Measurements from ENCODE around the gene SYP.
A peak's percentile ranks its signal among the peaks of the same experiment; 100 is the strongest.
"Not testable (repeated sequence)": the region's sequence is repeated elsewhere in the genome, so short reads cannot be mapped to it uniquely, and the experiment has no call there.

Gene SYP

DNA sequence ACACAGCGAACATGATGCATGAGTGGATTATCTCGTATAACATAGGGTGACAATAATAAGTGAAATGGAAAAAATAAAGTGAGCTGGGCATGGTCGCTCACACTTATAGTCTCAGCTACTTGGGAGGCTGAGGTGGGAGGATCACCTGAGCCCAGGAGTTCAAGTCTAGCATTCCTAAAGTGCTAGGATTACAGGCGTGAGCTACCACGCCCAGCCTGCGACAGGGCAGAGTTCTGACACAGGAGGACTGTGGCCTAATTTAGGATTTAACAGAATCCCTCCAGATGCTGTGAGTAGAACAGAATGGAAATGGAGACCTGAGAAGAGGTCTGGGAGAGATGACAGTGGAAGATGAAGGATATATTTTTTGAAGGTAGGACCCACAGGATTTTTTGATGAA is 10.4 kb downstream of the SYP start:
- no peak for DNase-seq (ENCODE audit: low spot score)

DNA sequence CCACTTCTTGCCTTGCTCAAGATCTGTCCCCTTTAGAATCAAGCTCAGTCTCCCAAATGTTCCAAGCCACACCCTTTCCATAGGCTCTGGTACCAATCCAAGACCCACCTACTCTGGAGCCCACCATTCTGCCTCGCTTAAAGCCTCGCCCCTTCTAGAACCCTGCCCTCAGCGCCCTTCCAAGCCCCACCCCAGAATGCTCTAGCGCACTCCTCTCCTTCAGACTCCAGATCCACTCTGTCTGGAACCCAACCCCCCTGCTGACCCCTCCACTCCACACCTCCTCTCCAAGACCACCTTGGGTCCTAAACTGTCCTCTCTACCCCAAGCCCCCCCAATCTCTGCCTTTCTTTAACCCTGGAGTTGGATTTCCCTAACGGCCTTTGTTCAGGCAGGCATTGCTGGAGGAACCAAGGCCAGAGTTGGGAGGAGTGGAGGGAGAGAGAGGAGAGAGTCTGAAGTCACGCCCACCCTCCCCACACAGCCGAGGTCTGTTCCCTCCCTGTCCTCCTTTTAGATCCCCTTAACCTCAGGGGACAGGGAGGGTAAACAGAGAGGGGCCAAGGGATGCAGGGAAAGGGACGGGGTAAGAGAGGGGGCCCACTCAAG is 11.4 kb downstream of the SYP start:
- DNase-seq (ENCODE audit: low spot score): no peak

DNA sequence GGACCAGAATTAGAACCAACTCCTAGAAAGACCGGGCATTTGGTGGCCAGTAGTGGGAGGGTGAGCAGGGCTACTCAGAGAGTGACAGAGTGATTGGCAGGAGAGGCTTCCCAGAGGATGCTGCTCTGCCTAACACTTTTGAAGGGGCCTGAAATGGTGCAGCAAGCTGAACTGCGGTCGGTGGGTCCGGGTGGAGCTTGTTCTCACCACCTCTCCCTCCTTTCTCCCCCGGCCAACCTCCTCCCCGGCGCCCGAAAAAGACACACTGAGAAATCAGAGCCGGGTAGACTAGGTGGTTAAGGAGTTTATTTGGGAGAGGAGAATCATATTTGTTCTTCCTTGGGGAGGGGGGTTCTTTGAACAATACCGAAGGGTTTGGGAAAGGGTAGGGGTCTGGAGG is 12.5 kb downstream of the SYP start:
- DNase-seq (ENCODE audit: low spot score): no peak

GRCh38 chrX:49187028-49187394 is 13.0 kb downstream of the SYP start:
- no peak for DNase-seq (ENCODE audit: low spot score)

GRCh38 chrX:49186125-49187027 is 13.6 kb downstream of the SYP start, which contains the start of gene PRICKLE3:
Gene PRICKLE3 (minus strand): TSS chrX:49186373. CDS start chrX:49186297, 76 bp downstream.
- DNase-seq (ENCODE audit: low spot score): peak; percentile 77

DNA sequence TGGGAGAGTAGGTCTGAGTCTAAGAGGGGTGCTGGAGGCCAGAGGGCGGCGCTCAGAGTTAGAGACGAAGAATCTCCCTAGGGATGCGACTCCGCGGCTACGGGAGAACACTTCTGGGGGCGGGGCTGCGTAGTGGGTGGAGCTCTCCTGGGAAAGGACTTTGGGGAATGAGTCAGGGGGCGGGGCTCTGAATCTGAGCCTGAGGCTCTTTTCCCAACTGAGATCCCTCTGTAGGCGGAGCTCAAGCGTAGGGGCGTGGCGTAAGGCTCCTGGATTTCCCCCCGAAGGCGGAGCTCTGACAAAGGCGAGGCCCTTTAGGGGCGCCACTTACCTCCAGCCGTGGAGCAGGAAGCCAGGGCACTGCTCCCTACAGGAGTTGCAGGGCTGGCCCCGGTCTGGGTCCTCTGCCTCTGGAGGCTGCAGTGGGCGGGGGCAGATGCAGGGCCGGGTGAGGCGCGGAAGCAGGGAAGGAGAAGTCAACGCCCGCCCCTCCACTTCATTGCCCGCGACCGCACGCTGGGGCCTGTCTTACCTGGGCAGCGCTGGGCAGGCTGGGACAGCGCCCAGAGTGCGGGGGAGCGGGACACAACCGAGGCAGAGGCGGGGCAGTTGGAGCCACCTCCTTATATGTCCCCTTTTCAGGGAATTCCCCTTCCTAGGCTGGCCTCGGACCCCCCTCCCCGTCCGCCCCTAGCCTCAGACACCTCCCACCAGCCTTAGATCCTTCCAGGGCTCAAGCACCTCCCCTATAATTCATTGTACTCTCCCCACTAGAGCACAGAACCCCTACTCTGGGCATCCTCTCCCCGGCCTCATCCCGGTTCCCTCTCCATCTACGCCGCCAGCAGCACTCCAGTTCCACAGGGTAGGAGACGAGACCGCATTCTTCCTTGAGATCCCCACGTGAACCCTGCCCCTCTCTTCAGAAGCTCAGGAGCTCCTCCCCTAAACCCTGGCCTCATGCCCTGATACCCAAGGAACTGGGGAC is 15.4 kb downstream of the SYP start:
- peak; percentile 92 for DNase-seq (ENCODE audit: low spot score)

GRCh38 chrX:49183701-49184281 is 16.2 kb downstream of the SYP start:
- no peak for DNase-seq (ENCODE audit: low spot score)

DNA sequence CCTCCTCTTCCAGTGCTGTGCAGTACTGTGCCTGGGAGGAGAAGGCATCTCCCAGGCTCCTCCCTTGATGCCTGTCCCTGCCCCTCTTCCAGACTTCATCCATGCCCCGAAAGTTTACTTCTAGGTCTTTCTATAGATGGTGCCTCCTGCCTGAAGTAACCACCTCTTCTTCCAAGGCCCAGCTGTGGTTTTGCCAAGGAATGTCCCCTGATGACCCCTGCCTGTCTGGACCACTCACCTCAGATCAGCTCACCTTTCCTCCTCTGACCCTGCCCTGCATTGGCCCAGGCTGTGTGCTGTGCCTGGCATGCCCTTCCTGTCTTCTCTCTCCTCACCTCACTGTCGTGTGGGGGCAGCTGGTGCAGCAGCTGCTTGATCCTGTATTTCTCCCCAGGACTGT is 20.6 kb downstream of the SYP start:
- DNase-seq (ENCODE audit: low spot score): no peak

- no peak for DNase-seq (ENCODE audit: low spot score)
These were observed 21.5 kb downstream of the SYP start for GRCh38 chrX:49178537-49178936.

- no peak for DNase-seq (ENCODE audit: low spot score)
These were observed 22.0 kb downstream of the SYP start for GRCh38 chrX:49177873-49178480.

DNA sequence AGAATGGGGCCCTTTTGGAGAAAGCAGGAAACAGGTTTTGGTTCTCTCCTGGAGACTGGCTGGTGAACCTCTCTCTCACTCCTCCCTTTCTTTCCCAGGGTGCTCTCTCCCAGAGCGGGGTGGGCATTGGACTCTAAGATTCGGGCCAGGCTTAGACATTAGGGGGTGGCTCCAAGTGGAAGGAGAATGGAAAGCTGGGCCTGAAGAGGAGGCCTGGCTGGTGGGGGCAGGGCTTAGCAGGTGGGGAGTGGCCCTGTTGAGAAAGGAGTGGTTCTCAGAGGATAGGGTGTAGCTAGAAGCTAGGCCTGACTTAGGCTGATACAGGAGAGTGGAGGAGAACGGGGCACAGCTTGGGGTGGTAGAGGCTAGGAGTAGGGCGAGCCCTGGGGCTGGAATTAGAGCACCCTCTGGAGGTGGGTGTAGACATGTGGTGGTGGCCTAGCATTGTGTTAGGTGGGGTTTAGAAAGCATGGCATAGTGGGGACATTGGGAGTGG is 22.6 kb downstream of the SYP start:
- DNase-seq (ENCODE audit: low spot score): peak; percentile 46

DNA sequence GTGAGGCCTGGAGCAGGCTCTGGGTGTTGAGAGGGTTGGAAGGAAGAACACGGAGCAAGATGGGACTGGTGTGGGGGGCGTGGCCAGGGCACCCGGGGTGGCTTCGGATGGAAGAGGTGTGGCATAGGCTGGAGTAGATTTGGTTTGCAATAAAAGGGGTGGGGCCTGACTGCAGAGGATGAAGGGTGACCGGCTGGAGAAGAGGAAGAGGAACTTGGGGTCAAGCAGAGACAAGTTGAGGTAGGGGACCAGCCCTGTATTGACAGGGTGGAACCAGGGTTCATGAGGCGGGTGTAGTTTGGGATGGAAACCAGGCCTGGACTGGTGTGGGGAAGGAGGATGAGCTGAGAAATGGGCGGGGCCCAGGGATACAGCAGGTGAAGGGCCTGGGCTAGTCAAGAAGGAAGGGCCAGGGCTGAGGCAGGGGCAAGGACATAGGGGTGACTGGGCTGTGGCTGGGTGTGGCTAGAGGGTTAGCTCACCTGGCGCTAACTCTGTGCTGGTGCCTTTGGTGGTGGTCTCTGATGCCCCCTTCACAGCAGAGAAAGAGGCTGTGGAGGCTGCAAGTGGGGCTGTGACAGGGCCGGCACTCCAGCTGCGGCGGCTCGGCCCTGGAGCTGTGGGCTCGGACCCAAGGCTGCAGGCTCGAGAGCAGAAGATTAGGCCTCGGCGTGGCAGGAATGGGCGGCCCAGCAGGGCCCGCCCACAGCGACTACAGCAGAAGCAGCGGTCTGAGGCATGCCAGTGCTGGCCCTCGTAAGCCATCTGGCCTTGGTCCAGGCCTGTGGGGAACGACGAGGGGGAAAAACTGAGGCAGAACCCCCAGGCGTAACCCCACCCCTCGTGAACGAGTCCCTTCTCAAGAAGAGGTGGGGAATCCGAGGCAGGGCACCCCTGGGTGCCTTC is 23.3 kb downstream of the SYP start:
- peak; percentile 63 for DNase-seq (ENCODE audit: low spot score)

DNA sequence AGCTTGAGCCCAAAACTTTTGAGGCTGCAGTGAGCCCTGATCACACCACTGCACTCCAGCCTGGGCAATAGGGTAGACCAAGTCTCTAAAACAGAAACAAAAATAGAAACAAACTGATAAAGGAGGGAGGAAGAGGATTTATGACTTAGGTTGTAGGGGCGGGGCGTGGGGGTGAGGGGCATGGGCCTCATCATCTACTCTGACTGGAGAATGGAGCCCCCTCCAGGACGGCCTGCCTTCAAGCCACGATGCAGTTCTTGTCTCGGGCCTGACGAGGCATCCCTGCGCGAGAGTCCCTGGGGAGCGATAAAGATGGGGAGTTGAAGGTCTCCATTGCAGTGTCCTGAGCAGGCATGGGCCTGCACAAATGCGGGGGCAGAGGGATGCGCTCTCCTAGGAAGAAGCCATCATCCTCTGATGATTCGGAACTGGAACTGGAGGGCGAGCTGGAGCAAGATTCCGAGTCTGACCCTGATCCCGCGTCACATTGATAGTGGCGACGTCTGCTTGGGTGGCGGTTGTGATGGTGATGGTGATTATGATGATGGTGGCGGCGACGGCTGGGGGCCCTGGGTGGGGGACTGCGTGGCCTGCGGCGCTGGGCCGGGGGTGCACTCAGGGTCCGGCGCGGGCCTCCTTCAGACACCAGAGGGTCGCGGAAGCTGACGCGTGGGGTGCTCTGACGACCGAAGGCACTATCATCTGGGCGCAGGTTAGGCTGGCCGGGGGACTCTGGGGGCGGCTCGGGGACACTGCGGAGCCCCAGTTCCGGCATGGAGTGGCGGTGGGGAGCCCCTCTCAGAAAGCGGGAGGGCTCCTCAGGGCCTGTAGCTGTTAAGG is 24.3 kb downstream of the SYP start:
- DNase-seq (ENCODE audit: low spot score): no peak

DNA sequence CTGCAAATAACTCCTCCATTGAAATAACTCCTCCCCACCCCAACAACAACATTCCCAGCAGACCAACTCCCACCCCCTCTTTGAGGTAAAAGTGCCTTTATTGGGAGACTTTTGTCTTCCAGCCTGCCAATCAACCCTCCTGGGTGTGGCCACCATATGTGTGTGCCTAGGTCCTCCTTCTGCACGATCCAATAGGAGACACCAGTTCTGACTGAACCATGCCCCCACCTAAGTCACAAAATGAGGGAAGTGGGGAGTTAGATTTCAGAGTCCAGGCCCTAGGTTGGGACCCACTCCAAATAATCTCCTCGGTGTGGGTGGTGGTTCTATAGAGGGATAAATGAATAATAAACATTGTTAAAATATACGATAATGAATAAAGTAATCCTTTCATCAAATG is 25.3 kb downstream of the SYP start:
- DNase-seq (ENCODE audit: low spot score): no peak

GRCh38 chrX:49173544-49173943 is 26.4 kb downstream of the SYP start:
- DNase-seq (ENCODE audit: low spot score): not testable (repeated sequence)

GRCh38 chrX:49172280-49172780 is 27.7 kb downstream of the SYP start:
- peak; percentile 82 for DNase-seq (ENCODE audit: low spot score)

GRCh38 chrX:49171752-49172279 is 28.2 kb downstream of the SYP start, which contains the start of gene PLP2:
Gene PLP2 (plus strand): TSS chrX:49171898. CDS start chrX:49172001, 103 bp downstream.
- peak; percentile 67 for DNase-seq (ENCODE audit: low spot score)

DNA sequence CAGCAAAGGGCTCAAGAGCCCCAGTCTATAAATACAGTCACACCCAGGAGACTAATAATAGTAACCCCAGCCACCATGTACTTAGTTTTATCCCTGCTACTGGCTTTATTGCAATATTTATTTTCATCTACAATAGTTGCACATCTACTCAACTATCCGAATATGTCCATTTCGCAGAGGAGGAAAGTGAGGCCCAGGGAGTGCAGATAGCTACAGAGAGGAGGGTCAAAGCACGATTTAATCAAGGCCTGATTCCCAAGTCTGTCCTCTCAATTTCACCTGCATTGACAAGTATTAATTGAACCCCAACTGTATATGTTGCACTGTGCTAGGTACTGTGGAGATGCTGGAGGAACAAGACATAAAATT is 32.3 kb downstream of the SYP start:
- DNase-seq (ENCODE audit: low spot score): no peak

Data from SW480 (cell line).